Large intestine (tissue), 3 donors: ENCODE results near the gene PLA2G1B. TPM values are rescaled to one million over a fixed set of nuclear protein-coding genes. Genes with fewer than 3 reads are reported as not detected.

Source experiments
- DNase-seq, 2 donors: peaks; one replicate each; pipeline versions ENCODE4 v3.0.0 to v3.0.0-alpha.2; 2013
- H3K27ac ChIP-seq: one replicate; pipeline ENCODE4 v1.5.1; 2013; ENCODE audit warnings: low read length
- H3K27me3 ChIP-seq: 2 replicates; pipeline ENCODE4 v1.6.1; 2013; ENCODE audit warnings: low read length; ENCODE audit not compliant: control insufficient read depth, insufficient read depth
- H3K36me3 ChIP-seq: 2 replicates; pipeline ENCODE4 v1.6.1; 2013; ENCODE audit warnings: low read length; ENCODE audit not compliant: control insufficient read depth, insufficient read depth
- H3K4me1 ChIP-seq: one replicate; pipeline ENCODE4 v1.6.1; 2013; ENCODE audit warnings: low read length; ENCODE audit not compliant: control insufficient read depth, insufficient read depth
- H3K4me3 ChIP-seq: one replicate; pipeline ENCODE4 v1.5.1; 2013; ENCODE audit warnings: low read length
- H3K9me3 ChIP-seq: one replicate; pipeline ENCODE4 v1.6.1; 2013; ENCODE audit warnings: mild to moderate bottlenecking, low read depth, low read length, moderate library complexity; ENCODE audit not compliant: control insufficient read depth
- WGBS: methylation state at CpG from one replicate; pipeline ENCODE4 v1.1.5; 2013; ENCODE audit warnings: low lambda C conversion rate; ENCODE audit not compliant: insufficient coverage; 5-methylcytosine and 5-hydroxymethylcytosine counted together
- polyA plus RNA-seq: library from polyadenylated mRNA; unstranded; fragments of 120-200 nt; gene quantifications from one replicate; pipeline ENCODE4 v1.2.1, GENCODE V29; 2013

Gene PLA2G1B
- polyA plus RNA-seq, 1 donor: 0.79 TPM

GRCh38 chr12:120328228-120328627 is 649 bp upstream of the PLA2G1B start:
- no peaks in the 10 kb centered on the region for H3K36me3 ChIP-seq
- H3K4me1 ChIP-seq: peaks cover 18% of the 10 kb centered on the region
- no CpG with 5 or more reads among the region's 4 CpGs for WGBS
- no peaks in the 10 kb centered on the region for H3K9me3 ChIP-seq
- DNase-seq: no peak
- H3K27me3 ChIP-seq: no peaks in the 10 kb centered on the region
- no peak overlapping the region for H3K4me3 ChIP-seq
- H3K27ac ChIP-seq: no peak overlapping the region

DNA sequence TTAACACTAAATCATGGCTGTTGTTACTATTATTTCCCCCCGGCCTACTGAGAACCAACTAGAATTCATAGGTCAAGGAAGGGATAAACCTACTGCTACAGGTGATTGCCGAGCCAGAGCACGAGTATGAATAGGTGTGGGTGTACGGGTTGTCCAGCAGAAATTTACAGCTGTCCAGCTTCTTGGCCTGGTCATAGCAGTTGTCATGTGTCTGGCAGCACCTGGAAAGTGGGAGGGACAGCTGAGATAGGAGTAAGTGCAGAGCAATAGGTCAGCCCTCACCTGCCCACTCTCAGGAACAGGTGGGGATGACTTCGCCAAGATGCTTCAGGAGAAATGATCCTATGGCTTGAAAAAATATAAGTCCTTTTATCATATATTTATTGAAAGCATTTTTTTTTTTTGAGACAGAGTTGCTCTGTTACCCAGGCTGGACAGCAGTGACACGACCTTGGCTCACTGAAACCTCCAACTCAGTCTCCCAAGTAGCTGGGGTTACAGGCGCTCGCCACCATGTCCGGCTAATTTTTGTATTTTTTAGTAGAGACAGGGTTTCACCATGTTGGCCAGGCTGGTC is 2.6 kb downstream of the PLA2G1B start:
- Histone ChIP-seq H3K27ac (no peak overlapping the region), H3K36me3 (no peaks in the 10 kb centered on the region), H3K4me3 (no peak overlapping the region), H3K4me1 (peaks cover 23% of the 10 kb centered on the region), H3K9me3 (no peaks in the 10 kb centered on the region), H3K27me3 (no peaks in the 10 kb centered on the region)
- WGBS: no CpG with 5 or more reads among the region's 9 CpGs
- DNase-seq: no peak

DNA sequence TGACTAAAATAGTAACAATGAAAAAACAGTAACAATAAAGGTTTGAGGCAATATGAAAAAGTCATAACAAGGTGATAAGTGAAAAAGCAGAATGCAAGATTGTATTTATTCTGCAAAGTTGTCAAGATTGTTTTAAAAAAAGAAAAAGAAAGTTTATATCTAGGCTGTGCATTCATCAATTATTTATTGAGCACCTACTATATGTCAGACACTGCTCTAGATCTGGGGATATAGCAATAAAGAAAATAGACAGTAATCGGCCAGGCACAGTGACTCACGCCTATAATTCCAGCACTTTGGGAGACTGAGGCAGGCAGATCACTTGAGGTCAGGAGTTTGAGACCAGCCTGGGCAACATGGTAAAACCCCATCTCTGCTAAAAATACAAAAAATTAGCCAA is 3.8 kb downstream of the PLA2G1B start:
- H3K4me3 ChIP-seq: no peak overlapping the region
- no CpG with 5 or more reads among the region's 2 CpGs for WGBS
- no peaks in the 10 kb centered on the region for H3K27me3 ChIP-seq
- H3K4me1 ChIP-seq: peaks cover 23% of the 10 kb centered on the region
- H3K27ac ChIP-seq: no peak overlapping the region
- H3K36me3 ChIP-seq: no peaks in the 10 kb centered on the region
- no peak for DNase-seq
- no peaks in the 10 kb centered on the region for H3K9me3 ChIP-seq

- peaks cover 33% of the 10 kb centered on the region for H3K4me1 ChIP-seq
- H3K36me3 ChIP-seq: no peaks in the 10 kb centered on the region
- H3K9me3 ChIP-seq: no peaks in the 10 kb centered on the region
- peak; percentile 96 to 98 for DNase-seq
- no peaks in the 10 kb centered on the region for H3K27me3 ChIP-seq
- H3K4me3 ChIP-seq: no peak overlapping the region
- H3K27ac ChIP-seq: peak overlapping the region; percentile 78
- no CpG with 5 or more reads among the region's 13 CpGs for WGBS
These were observed 6.0 kb downstream of the PLA2G1B start for GRCh38 chr12:120321382-120322202.

- Histone ChIP-seq H3K4me3 (peak overlapping the region; percentile 59), H3K9me3 (no peaks in the 10 kb centered on the region), H3K27ac (peak overlapping the region; percentile 92), H3K27me3 (no peaks in the 10 kb centered on the region), H3K4me1 (peaks cover 27% of the 10 kb centered on the region), H3K36me3 (no peaks in the 10 kb centered on the region)
- WGBS: 33% methylated on average over 3 of the region's 42 CpGs
- DNase-seq: peak; percentile 99 to 100
These were observed 10.1 kb downstream of the PLA2G1B start for GRCh38 chr12:120317224-120318105.

GRCh38 chr12:120316798-120317223 is 10.8 kb downstream of the PLA2G1B start:
- H3K9me3 ChIP-seq: no peaks in the 10 kb centered on the region
- no peaks in the 10 kb centered on the region for H3K36me3 ChIP-seq
- H3K4me3 ChIP-seq: peak overlapping the region; percentile 59
- DNase-seq: peak; percentile 19 to 77
- H3K4me1 ChIP-seq: peaks cover 21% of the 10 kb centered on the region
- H3K27ac ChIP-seq: peak overlapping the region; percentile 92
- WGBS: no CpG with 5 or more reads among the region's 9 CpGs
- H3K27me3 ChIP-seq: no peaks in the 10 kb centered on the region

- H3K4me1 ChIP-seq: peaks cover 11% of the 10 kb centered on the region
- no peak for DNase-seq
- H3K36me3 ChIP-seq: no peaks in the 10 kb centered on the region
- H3K27ac ChIP-seq: no peak overlapping the region
- H3K4me3 ChIP-seq: no peak overlapping the region
- 46% methylated on average over 3 of the region's 5 CpGs for WGBS
- H3K27me3 ChIP-seq: no peaks in the 10 kb centered on the region
- no peaks in the 10 kb centered on the region for H3K9me3 ChIP-seq
These were observed 13.4 kb downstream of the PLA2G1B start for GRCh38 chr12:120314220-120314619.

GRCh38 chr12:120301962-120302815 is 25.4 kb downstream of the PLA2G1B start, which contains the start of gene SIRT4:
SIRT4 (plus strand) TSS chr12:120302321; CDS start chr12:120303562, 1,241 bp downstream.
- Histone ChIP-seq H3K9me3 (no peaks in the 10 kb centered on the region), H3K27ac (peak within 1 kb of the TSS; percentile 66), H3K4me1 (peaks cover 4% of the 10 kb centered on the region), H3K36me3 (no peaks in the 10 kb centered on the region), H3K4me3 (peak within 1 kb of the TSS; percentile 61), H3K27me3 (no peaks in the 10 kb centered on the region)
- WGBS: 73% methylated on average over 5 of the region's 31 CpGs
- DNase-seq: peak; percentile 90 to 92

GRCh38 chr12:120292661-120293531 is 34.7 kb downstream of the PLA2G1B start, which contains the start of gene RNU4-1:
RNU4-1 (minus strand) TSS chr12:120293237.
- H3K36me3 ChIP-seq: no peaks in the 10 kb centered on the region
- H3K27me3 ChIP-seq: no peaks in the 10 kb centered on the region
- WGBS: 0% methylated on average over 4 of the region's 29 CpGs
- H3K4me1 ChIP-seq: peaks cover 9% of the 10 kb centered on the region
- H3K9me3 ChIP-seq: no peaks in the 10 kb centered on the region
- peak within 1 kb of the TSS; percentile 61 for H3K4me3 ChIP-seq
- DNase-seq: peak; percentile 69 to 90
- peak within 1 kb of the TSS; percentile 98 for H3K27ac ChIP-seq
